IMR-90 (cell line): Measurements from ENCODE around the gene CYP2D6.
"Not testable (repeated sequence)": the region's sequence is repeated elsewhere in the genome, so short reads cannot be mapped to it uniquely, and the experiment has no call there.

ENCODE experiments used
- CEBPB ChIP-seq: IDR thresholded peaks from 2 replicates; pipeline ENCODE4 v1.6.1; 2012; ENCODE audit warnings: low read depth, low read length, improper control_type of control experiment
- CTCF ChIP-seq: conservative IDR thresholded peaks from 2 replicates; pipeline ENCODE4 v1.5.1; 2012; ENCODE audit warnings: mild to moderate bottlenecking, low read depth, low read length, improper control_type of control experiment
- MAFK ChIP-seq: IDR thresholded peaks from 2 replicates; pipeline ENCODE4 v1.6.1; 2012; ENCODE audit warnings: low read depth, low read length, improper control_type of control experiment
- POLR2A ChIP-seq: IDR thresholded peaks from 2 replicates; pipeline ENCODE4 v1.6.1; 2012; ENCODE audit warnings: mild to moderate bottlenecking, low read depth, low read length

DNA sequence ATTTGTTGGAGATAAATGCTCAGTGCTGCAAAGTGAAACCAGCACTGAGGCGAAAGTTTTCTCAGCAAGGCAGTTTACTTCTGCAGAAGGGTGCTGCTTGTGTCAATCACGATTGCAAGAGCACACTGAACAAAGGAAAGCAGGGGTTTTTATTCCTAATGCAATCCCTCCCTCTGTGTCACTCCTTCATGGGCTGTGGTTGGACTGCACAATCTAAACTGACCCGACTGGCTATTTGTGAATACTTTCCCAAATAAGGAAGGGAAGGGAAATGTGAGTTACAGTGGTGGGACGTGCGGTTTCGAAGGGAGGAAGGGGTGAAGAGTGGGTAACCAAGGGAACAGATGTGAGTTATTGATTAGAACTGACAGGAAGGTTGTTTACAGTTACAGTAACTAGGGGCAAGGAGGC lies 15.2 kb downstream of the CYP2D6 start:
- TF ChIP-seq CTCF, POLR2A, MAFK, CEBPB: not testable (repeated sequence)
